ENCODE data around the gene METAP1.

METAP1 gene

GRCh38 chr4:98995183-98996055 is at the start of gene METAP1:
TSS of gene METAP1 (plus strand) at chr4:98995721. CDS start at chr4:98995754, 33 bp downstream.
- Mint-ChIP-seq H3K27me3 (no peaks in the 10 kb centered on the region), H3K27ac (peak within 1 kb of the TSS; percentile 98), H3K36me3 (ENCODE audit: low read depth) (peaks cover 4% of the 10 kb centered on the region), H3K4me1 (peaks cover 40% of the 10 kb centered on the region), H3K4me3 (peak within 1 kb of the TSS; percentile 92), H3K9me3 (no peaks in the 10 kb centered on the region)
- peak; percentile 96 for ATAC-seq
- peak; percentile 92 for DNase-seq

GRCh38 chr4:98946359-98946758 is 49.2 kb upstream of the METAP1 start:
- Mint-ChIP-seq H3K36me3 (ENCODE audit: low read depth) (no peaks in the 10 kb centered on the region), H3K4me3 (no peak overlapping the region), H3K4me1 (no peaks in the 10 kb centered on the region), H3K9me3 (no peaks in the 10 kb centered on the region), H3K27me3 (no peaks in the 10 kb centered on the region), H3K27ac (no peak overlapping the region)
- DNase-seq (no peak), ATAC-seq (no peak)

- Mint-ChIP-seq H3K27ac (no peak overlapping the region), H3K36me3 (ENCODE audit: low read depth) (no peaks in the 10 kb centered on the region), H3K4me3 (no peak overlapping the region), H3K27me3 (peaks cover 5% of the 10 kb centered on the region), H3K4me1 (no peaks in the 10 kb centered on the region), H3K9me3 (no peaks in the 10 kb centered on the region)
- ATAC-seq (peak; percentile 36), DNase-seq (no peak)
Measured at GRCh38 chr4:98950925-98951324, 44.6 kb upstream of the METAP1 start.

- Mint-ChIP-seq H3K27ac (no peak overlapping the region), H3K9me3 (no peaks in the 10 kb centered on the region), H3K36me3 (ENCODE audit: low read depth) (no peaks in the 10 kb centered on the region), H3K27me3 (peaks cover 7% of the 10 kb centered on the region), H3K4me1 (no peaks in the 10 kb centered on the region), H3K4me3 (no peak overlapping the region)
- no peak for ATAC-seq
- DNase-seq = no peak
Measured at GRCh38 chr4:98951710-98952109, 43.8 kb upstream of the METAP1 start.

GRCh38 chr4:98955229-98955628 is 40.3 kb upstream of the METAP1 start:
- Mint-ChIP-seq H3K4me1 (no peaks in the 10 kb centered on the region), H3K27ac (no peak overlapping the region), H3K4me3 (no peak overlapping the region), H3K27me3 (peaks cover 7% of the 10 kb centered on the region), H3K9me3 (no peaks in the 10 kb centered on the region), H3K36me3 (ENCODE audit: low read depth) (no peaks in the 10 kb centered on the region)
- ATAC-seq = no peak
- no peak for DNase-seq

GRCh38 chr4:98958065-98958464 is 37.5 kb upstream of the METAP1 start:
- Mint-ChIP-seq H3K27me3 (peaks cover 7% of the 10 kb centered on the region), H3K4me3 (no peak overlapping the region)
- no peak for ATAC-seq

GRCh38 chr4:98959411-98959810 is 36.1 kb upstream of the METAP1 start:
- Mint-ChIP-seq H3K27ac (no peak overlapping the region), H3K9me3 (no peaks in the 10 kb centered on the region)

More at GRCh38 chr4:98958065-98958464, 37.5 kb upstream of the METAP1 start:
- no peak overlapping the region for H3K27ac Mint-ChIP-seq
- H3K9me3 Mint-ChIP-seq = no peaks in the 10 kb centered on the region
- H3K36me3 Mint-ChIP-seq (ENCODE audit: low read depth) = no peaks in the 10 kb centered on the region
- no peak for DNase-seq
- no peaks in the 10 kb centered on the region for H3K4me1 Mint-ChIP-seq

GRCh38 chr4:98961770-98962169 is 33.8 kb upstream of the METAP1 start:
- Mint-ChIP-seq H3K27ac (no peak overlapping the region), H3K9me3 (no peaks in the 10 kb centered on the region), H3K4me1 (peaks cover 11% of the 10 kb centered on the region), H3K27me3 (peaks cover 4% of the 10 kb centered on the region), H3K4me3 (no peak overlapping the region), H3K36me3 (ENCODE audit: low read depth) (no peaks in the 10 kb centered on the region)
- ATAC-seq (no peak), DNase-seq (no peak)

More at GRCh38 chr4:98959411-98959810, 36.1 kb upstream of the METAP1 start:
- peaks cover 7% of the 10 kb centered on the region for H3K4me1 Mint-ChIP-seq
- peaks cover 5% of the 10 kb centered on the region for H3K27me3 Mint-ChIP-seq
- no peak for DNase-seq
- ATAC-seq = no peak
- no peak overlapping the region for H3K4me3 Mint-ChIP-seq
- H3K36me3 Mint-ChIP-seq (ENCODE audit: low read depth) = no peaks in the 10 kb centered on the region

- DNase-seq = no peak
- H3K4me1 Mint-ChIP-seq = peaks cover 11% of the 10 kb centered on the region
- no peak overlapping the region for H3K27ac Mint-ChIP-seq
- ATAC-seq = peak; percentile 33
- no peaks in the 10 kb centered on the region for H3K36me3 Mint-ChIP-seq (ENCODE audit: low read depth)
- no peaks in the 10 kb centered on the region for H3K9me3 Mint-ChIP-seq
- peaks cover 4% of the 10 kb centered on the region for H3K27me3 Mint-ChIP-seq
- H3K4me3 Mint-ChIP-seq = no peak overlapping the region
Measured at GRCh38 chr4:98963538-98964433, 31.7 kb upstream of the METAP1 start.

- Mint-ChIP-seq H3K4me3 (no peak overlapping the region), H3K9me3 (no peaks in the 10 kb centered on the region), H3K36me3 (ENCODE audit: low read depth) (no peaks in the 10 kb centered on the region), H3K27ac (no peak overlapping the region), H3K4me1 (peaks cover 11% of the 10 kb centered on the region), H3K27me3 (peaks cover 7% of the 10 kb centered on the region)
- DNase-seq (no peak), ATAC-seq (no peak)
Measured at GRCh38 chr4:98966926-98967325, 28.6 kb upstream of the METAP1 start.

GRCh38 chr4:98967786-98968329 is 27.7 kb upstream of the METAP1 start:
- Mint-ChIP-seq H3K4me1 (peaks cover 11% of the 10 kb centered on the region), H3K36me3 (ENCODE audit: low read depth) (no peaks in the 10 kb centered on the region), H3K9me3 (no peaks in the 10 kb centered on the region), H3K27me3 (peaks cover 7% of the 10 kb centered on the region), H3K4me3 (no peak overlapping the region), H3K27ac (no peak overlapping the region)
- DNase-seq (no peak), ATAC-seq (no peak)

GRCh38 chr4:98969878-98970785 is 25.4 kb upstream of the METAP1 start:
- ATAC-seq = no peak
- no peak overlapping the region for H3K4me3 Mint-ChIP-seq
- H3K9me3 Mint-ChIP-seq = no peaks in the 10 kb centered on the region
- no peak for DNase-seq
- H3K4me1 Mint-ChIP-seq = no peaks in the 10 kb centered on the region
- no peak overlapping the region for H3K27ac Mint-ChIP-seq
- H3K36me3 Mint-ChIP-seq (ENCODE audit: low read depth) = no peaks in the 10 kb centered on the region
- peaks cover 9% of the 10 kb centered on the region for H3K27me3 Mint-ChIP-seq

GRCh38 chr4:98976716-98977115 is 18.8 kb upstream of the METAP1 start:
- H3K9me3 Mint-ChIP-seq = no peaks in the 10 kb centered on the region
- no peak overlapping the region for H3K27ac Mint-ChIP-seq
- no peaks in the 10 kb centered on the region for H3K4me1 Mint-ChIP-seq
- DNase-seq = no peak
- ATAC-seq = no peak
- no peak overlapping the region for H3K4me3 Mint-ChIP-seq
- no peaks in the 10 kb centered on the region for H3K36me3 Mint-ChIP-seq (ENCODE audit: low read depth)
- H3K27me3 Mint-ChIP-seq = peaks cover 7% of the 10 kb centered on the region

GRCh38 chr4:98977557-98977956 is 18.0 kb upstream of the METAP1 start:
- H3K4me1 Mint-ChIP-seq = no peaks in the 10 kb centered on the region
- no peaks in the 10 kb centered on the region for H3K9me3 Mint-ChIP-seq
- DNase-seq = no peak
- peaks cover 7% of the 10 kb centered on the region for H3K27me3 Mint-ChIP-seq
- ATAC-seq = no peak
- H3K4me3 Mint-ChIP-seq = no peak overlapping the region
- H3K27ac Mint-ChIP-seq = no peak overlapping the region
- H3K36me3 Mint-ChIP-seq (ENCODE audit: low read depth) = no peaks in the 10 kb centered on the region
